Liver (tissue), 9 donors: Measurements from ENCODE around the gene CST3. TPM values are rescaled to one million over a fixed set of nuclear protein-coding genes. Genes with fewer than 3 reads are reported as not detected.

Experiments used
- DNase-seq: peaks from one replicate; pipeline ENCODE4 v3.0.0-alpha.2; 2017; ENCODE audit warnings: low spot score
- H3K27ac ChIP-seq, 2 donors: one replicate each; pipeline ENCODE4 v1.7.0; 2013; ENCODE audit warnings: inconsistent platforms in 2 of 2, low read length in 2 of 2, control low read depth in 1 of 2, low read depth in 1 of 2, mild to moderate bottlenecking in 1 of 2
- H3K27me3 ChIP-seq, 4 donors: one replicate each; pipeline versions ENCODE4 v1.6.1 to v1.7.0; 2013; ENCODE audit warnings: low read length in 3 of 4, inconsistent platforms in 1 of 4, mild to moderate bottlenecking in 1 of 4, moderate library complexity in 1 of 4; ENCODE audit not compliant: control insufficient read depth in 4 of 4, insufficient read depth in 4 of 4
- H3K36me3 ChIP-seq, 4 donors: one replicate each; pipeline versions ENCODE4 v1.6.1 to v1.7.0; 2013; ENCODE audit warnings: low read length in 3 of 4, mild to moderate bottlenecking in 3 of 4, low read depth in 1 of 4, moderate library complexity in 1 of 4; ENCODE audit not compliant: control insufficient read depth in 4 of 4, insufficient read depth in 3 of 4
- H3K4me1 ChIP-seq, 4 donors: one replicate each; pipeline versions ENCODE4 v1.6.1 to v1.7.0; 2013; ENCODE audit warnings: low read length in 3 of 4, mild to moderate bottlenecking in 3 of 4, moderate library complexity in 1 of 4; ENCODE audit not compliant: control insufficient read depth in 4 of 4, insufficient read depth in 4 of 4
- H3K4me3 ChIP-seq, 3 donors: one replicate each; pipeline versions ENCODE4 v1.6.1 to v1.7.0; 2013; ENCODE audit warnings: low read length in 3 of 3, control low read depth in 1 of 3, low read depth in 1 of 3, mild to moderate bottlenecking in 1 of 3
- H3K9ac ChIP-seq, 2 donors: one replicate each; pipeline ENCODE4 v1.7.0; 2013; ENCODE audit warnings: low read length in 2 of 2, mild to moderate bottlenecking in 2 of 2, moderate library complexity in 2 of 2, control low read depth in 1 of 2, low read depth in 1 of 2
- H3K9me3 ChIP-seq, 4 donors: one replicate each; pipeline versions ENCODE4 v1.6.1 to v1.7.0; 2013; ENCODE audit warnings: low read length in 3 of 4; ENCODE audit not compliant: control insufficient read depth in 4 of 4
- ATF3 ChIP-seq: IDR thresholded peaks from 2 replicates; pipeline ENCODE4 v1.6.1; 2016; ENCODE audit warnings: antibody characterized with exemption
- CTCF ChIP-seq: fragments of 150-350 bp; IDR thresholded peaks from 2 replicates; pipeline ENCODE4 v1.5.1; 2017; ENCODE audit warnings: improper control_type of control experiment, low read depth, low read length; ENCODE audit not compliant: missing input control
- EGR1 ChIP-seq, 2 donors: IDR thresholded peaks; 2 replicates each; pipeline ENCODE4 v1.6.1; 2016 to 2018; ENCODE audit warnings: antibody characterized with exemption in 2 of 2, low read depth in 2 of 2
- FOXA1 ChIP-seq: IDR thresholded peaks from 2 replicates; pipeline ENCODE4 v1.6.1; 2016; ENCODE audit warnings: antibody characterized with exemption
- GABPA ChIP-seq, 2 donors: IDR thresholded peaks in 1 of 2; conservative IDR thresholded peaks in 1 of 2; 2 replicates each; pipeline ENCODE4 v1.6.1; 2016; ENCODE audit warnings: antibody characterized with exemption in 2 of 2, mild to moderate bottlenecking in 1 of 2, moderate library complexity in 1 of 2
- HNF4A ChIP-seq, 2 donors: conservative IDR thresholded peaks; 2 replicates each; pipeline ENCODE4 v1.6.1; 2016; ENCODE audit warnings: antibody characterized with exemption in 2 of 2, mild to moderate bottlenecking in 2 of 2
- HNF4G ChIP-seq: IDR thresholded peaks from 2 replicates; pipeline ENCODE4 v1.6.1; 2016; ENCODE audit warnings: antibody characterized with exemption
- MAX ChIP-seq: IDR thresholded peaks from 2 replicates; pipeline ENCODE4 v1.6.1; 2016; ENCODE audit warnings: antibody characterized with exemption
- NR2F2 ChIP-seq: IDR thresholded peaks from 2 replicates; pipeline ENCODE4 v1.6.1; 2016; ENCODE audit warnings: antibody characterized with exemption
- RAD21 ChIP-seq, 2 donors: IDR thresholded peaks; 2 replicates each; pipeline ENCODE4 v1.6.1; 2016; ENCODE audit warnings: antibody characterized with exemption in 2 of 2, mild to moderate bottlenecking in 2 of 2
- REST ChIP-seq: IDR thresholded peaks from 2 replicates; pipeline ENCODE4 v1.6.1; 2016; ENCODE audit warnings: antibody characterized with exemption, mild to moderate bottlenecking
- RXRA ChIP-seq, 2 donors: IDR thresholded peaks; 2 replicates each; pipeline ENCODE4 v1.6.1; 2017 to 2018; ENCODE audit warnings: antibody characterized with exemption in 2 of 2, mild to moderate bottlenecking in 1 of 2
- TAF1 ChIP-seq: conservative IDR thresholded peaks from 2 replicates; pipeline ENCODE4 v1.6.1; 2016; ENCODE audit warnings: antibody characterized with exemption, mild to moderate bottlenecking
- YY1 ChIP-seq: IDR thresholded peaks from 2 replicates; pipeline ENCODE4 v1.6.1; 2016; ENCODE audit warnings: antibody characterized with exemption, mild to moderate bottlenecking
- WGBS: extraction: QIAGEN DNeasy Blood & Tissue Kit; methylation state at CpG from one replicate; pipeline ENCODE4 v1.1.7; 2013; 5-methylcytosine and 5-hydroxymethylcytosine counted together
- polyA plus RNA-seq, 2 donors: library from polyadenylated mRNA; stranded (reverse) in 1 of 2; unstranded in 1 of 2; fragments of 200-250 nt in 1 of 2; fragments of >200 nt in 1 of 2; fragmentation: Nextera tagmentation in 1 of 2; extraction: Ambion mirVana in 1 of 2; gene quantifications; one replicate each; pipeline versions ENCODE4 v1.2.1 to v1.2.3, GENCODE V29; 2013 to 2015
- total RNA-seq, 2 donors: library from RNA; depleted of rRNA; stranded (reverse); fragments of >200 nt; gene quantifications; one replicate each; pipeline ENCODE4 v1.2.3, GENCODE V29; 2014
- donor health status: healthy.
- donor health status: healthy.
- donor health status: healthy.
- donor health status: healthy.
- donor health status: healthy.

CST3 gene
- total and polyA plus RNA-seq, 4 donors: 153 to 1,712 (median 513) TPM

GRCh38 chr20:23612396-23612795, 25.4 kb downstream of the CST3 start:
- Histone ChIP-seq H3K27me3 (no peaks in the 10 kb centered on the region), H3K9me3 (no peaks in the 10 kb centered on the region), H3K4me1 (no peaks in the 10 kb centered on the region), H3K27ac (no peak overlapping the region), H3K9ac (no peak overlapping the region), H3K4me3 (no peak overlapping the region), H3K36me3 (no peaks in the 10 kb centered on the region)
- WGBS: 82% methylated on average over 2 of the region's 2 CpGs
- no peak for TF ChIP-seq HNF4A (conservative IDR thresholded peaks at IDR 0.05)
- no peak for TF ChIP-seq NR2F2
- no peak for TF ChIP-seq EGR1 (IDR thresholded peaks at IDR 0.05; ENCODE audit: low read depth in 2 of 2)
- no peak for TF ChIP-seq FOXA1
- TF ChIP-seq HNF4G: no peak
- no peak for TF ChIP-seq CTCF
- TF ChIP-seq TAF1: no peak
- TF ChIP-seq YY1: no peak
- TF ChIP-seq RXRA (IDR thresholded peaks at IDR 0.05): no peak
- no peak for TF ChIP-seq GABPA (IDR thresholded peaks at IDR 0.05 in 1 of 2, conservative IDR thresholded peaks at IDR 0.05 in 1 of 2)
- no peak for DNase-seq

GRCh38 chr20:23609486-23610109, 28.2 kb downstream of the CST3 start:
- no peaks in the 10 kb centered on the region for H3K36me3 ChIP-seq
- DNase-seq: no peak
- H3K9ac ChIP-seq: no peak overlapping the region
- H3K9me3 ChIP-seq: no peaks in the 10 kb centered on the region
- no peaks in the 10 kb centered on the region for H3K4me1 ChIP-seq
- H3K27ac ChIP-seq: no peak overlapping the region
- no peak overlapping the region for H3K4me3 ChIP-seq
- TF ChIP-seq RAD21 (IDR thresholded peaks at IDR 0.05) (no peak), MAX (no peak), RXRA (IDR thresholded peaks at IDR 0.05) (no peak), REST (no peak), ATF3 (no peak), NR2F2 (no peak), TAF1 (no peak)
- WGBS: 89% methylated on average over 5 of the region's 5 CpGs
- H3K27me3 ChIP-seq: peaks cover 0 to 3% (median 0%) of the 10 kb centered on the region in 4 donors
